Measurements from ENCODE around the gene EID2B.

The EID2B gene

DNA sequence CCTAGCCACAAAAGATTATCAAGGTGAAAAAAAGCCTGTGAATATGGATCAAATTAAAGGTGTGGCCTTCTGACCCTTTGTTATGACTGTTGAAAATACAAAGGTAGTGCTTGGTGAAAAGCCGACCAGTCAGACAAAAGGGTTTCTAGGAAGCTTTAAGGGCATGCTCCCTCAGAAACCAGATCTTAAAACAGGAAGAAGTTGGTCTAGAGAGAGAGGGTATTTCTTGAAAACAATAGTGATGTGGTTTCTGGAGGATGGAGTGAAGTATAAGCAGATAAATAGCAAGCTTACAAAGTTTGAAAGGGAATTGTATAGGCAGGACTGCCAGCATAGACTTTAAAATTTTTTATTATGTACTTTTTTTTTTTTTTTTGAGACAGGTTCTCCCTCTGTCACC, 12.3 kb upstream of the EID2B start:
- H3K36me3 Mint-ChIP-seq (ENCODE audit: insufficient read depth): peaks cover 9% of the 10 kb centered on the region

GRCh38 chr19:39544226-39544903, 11.7 kb upstream of the EID2B start:
- Mint-ChIP-seq H3K27ac (no peak overlapping the region), H3K27me3 (peaks cover 6 to 24% of the 10 kb centered on the region in 2 donors), H3K36me3 (ENCODE audit: insufficient read depth) (peaks cover 12% of the 10 kb centered on the region), H3K4me1 (ENCODE audit: low read depth in 2 of 2) (peaks cover 2 to 14% of the 10 kb centered on the region in 2 donors), H3K9me3 (no peaks in the 10 kb centered on the region), H3K4me3 (no peak overlapping the region)
- DNase-seq (no peak), ATAC-seq (replicated peaks) (no peak)

More for the DNA sequence above, 12.3 kb upstream of the EID2B start:
- ATAC-seq (replicated peaks): no peak
- DNase-seq: no peak
- no peak overlapping the region for H3K4me3 Mint-ChIP-seq
- H3K27ac Mint-ChIP-seq: no peak overlapping the region
- peaks cover 6 to 24% of the 10 kb centered on the region in 2 donors for H3K27me3 Mint-ChIP-seq
- peaks cover 2 to 12% of the 10 kb centered on the region in 2 donors for H3K4me1 Mint-ChIP-seq (ENCODE audit: low read depth in 2 of 2)
- H3K9me3 Mint-ChIP-seq: no peaks in the 10 kb centered on the region

GRCh38 chr19:39543477-39543857, 10.8 kb upstream of the EID2B start:
- H3K4me3 Mint-ChIP-seq: no peak overlapping the region
- peaks cover 6 to 24% of the 10 kb centered on the region in 2 donors for H3K27me3 Mint-ChIP-seq
- no peaks in the 10 kb centered on the region for H3K9me3 Mint-ChIP-seq
- DNase-seq (no peak), ATAC-seq (replicated peaks) (no peak)
- H3K27ac Mint-ChIP-seq: no peak overlapping the region
- peaks cover 7 to 23% of the 10 kb centered on the region in 2 donors for H3K4me1 Mint-ChIP-seq (ENCODE audit: low read depth in 2 of 2)
- peaks cover 12% of the 10 kb centered on the region for H3K36me3 Mint-ChIP-seq (ENCODE audit: insufficient read depth)

DNA sequence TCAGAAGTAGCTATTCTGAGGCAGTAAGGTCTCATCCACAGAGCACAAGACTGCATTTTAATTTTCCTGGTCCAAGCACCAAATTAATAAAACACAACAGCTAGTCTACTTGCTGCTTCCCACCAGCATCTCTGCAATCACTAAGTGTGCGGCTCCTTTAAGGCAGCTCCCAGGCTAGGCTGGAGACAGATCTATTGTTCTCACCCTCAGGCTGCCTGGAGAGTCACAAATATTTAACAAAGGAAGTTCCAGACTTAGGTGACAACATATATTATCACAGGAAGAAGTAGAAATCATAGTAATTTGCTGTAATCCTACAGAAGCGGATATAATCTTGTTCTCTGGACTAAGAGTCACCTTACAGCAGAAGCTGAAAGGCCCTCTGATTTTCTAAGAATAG, 9.6 kb upstream of the EID2B start:
- no peaks in the 10 kb centered on the region for H3K9me3 Mint-ChIP-seq
- H3K27ac Mint-ChIP-seq: no peak overlapping the region
- peaks cover 13 to 29% of the 10 kb centered on the region in 2 donors for H3K4me1 Mint-ChIP-seq (ENCODE audit: low read depth in 2 of 2)
- ATAC-seq (replicated peaks) (no peak), DNase-seq (no peak)
- H3K4me3 Mint-ChIP-seq: no peak overlapping the region
- peaks cover 15% of the 10 kb centered on the region for H3K36me3 Mint-ChIP-seq (ENCODE audit: insufficient read depth)
- peaks cover 4 to 19% of the 10 kb centered on the region in 2 donors for H3K27me3 Mint-ChIP-seq

GRCh38 chr19:39540333-39540673, 7.7 kb upstream of the EID2B start:
- DNase-seq (no peak), ATAC-seq (replicated peaks) (no peak)
- H3K36me3 Mint-ChIP-seq (ENCODE audit: insufficient read depth): peaks cover 17% of the 10 kb centered on the region
- peak overlapping the region; percentile 92 to 93 for H3K4me3 Mint-ChIP-seq
- H3K27me3 Mint-ChIP-seq: peaks cover 0 to 8% of the 10 kb centered on the region in 2 donors
- peaks cover 16 to 34% of the 10 kb centered on the region in 2 donors for H3K4me1 Mint-ChIP-seq (ENCODE audit: low read depth in 2 of 2)
- peak overlapping the region; percentile 96 to 97 for H3K27ac Mint-ChIP-seq
- no peaks in the 10 kb centered on the region for H3K9me3 Mint-ChIP-seq

GRCh38 chr19:39539518-39540332, 7.1 kb upstream of the EID2B start, which contains the start of gene EID2:
Gene EID2 (minus strand): TSS chr19:39540161. CDS start chr19:39540079, 82 bp downstream.
- Mint-ChIP-seq H3K4me1 (ENCODE audit: low read depth in 2 of 2) (peaks cover 16 to 34% of the 10 kb centered on the region in 2 donors), H3K9me3 (no peaks in the 10 kb centered on the region), H3K27me3 (peaks cover 0 to 6% of the 10 kb centered on the region in 2 donors), H3K27ac (peak within 1 kb of the TSS; percentile 96 to 97), H3K36me3 (ENCODE audit: insufficient read depth) (peaks cover 17% of the 10 kb centered on the region), H3K4me3 (peak within 1 kb of the TSS; percentile 92 to 93)
- ATAC-seq (replicated peaks) (peak; percentile 91), DNase-seq (peak; percentile 88 to 91 (median 89))

- peak overlapping the region in 1 of 2 donors; percentile 96 for H3K27ac Mint-ChIP-seq
- no peaks in the 10 kb centered on the region for H3K9me3 Mint-ChIP-seq
- peak overlapping the region; percentile 92 to 93 for H3K4me3 Mint-ChIP-seq
- peaks cover 17% of the 10 kb centered on the region for H3K36me3 Mint-ChIP-seq (ENCODE audit: insufficient read depth)
- no peak for ATAC-seq (replicated peaks)
- no peaks in the 10 kb centered on the region for H3K27me3 Mint-ChIP-seq
- H3K4me1 Mint-ChIP-seq (ENCODE audit: low read depth in 2 of 2): peaks cover 16 to 34% of the 10 kb centered on the region in 2 donors
- DNase-seq: no peak
These were observed 6.5 kb upstream of the EID2B start for GRCh38 chr19:39539165-39539517.

- Mint-ChIP-seq H3K4me1 (ENCODE audit: low read depth in 2 of 2) (peaks cover 15 to 29% of the 10 kb centered on the region in 2 donors), H3K27me3 (no peaks in the 10 kb centered on the region), H3K4me3 (no peak overlapping the region), H3K27ac (no peak overlapping the region), H3K9me3 (no peaks in the 10 kb centered on the region), H3K36me3 (ENCODE audit: insufficient read depth) (peaks cover 9% of the 10 kb centered on the region)
- DNase-seq (no peak), ATAC-seq (replicated peaks) (no peak)
These were observed 1.1 kb upstream of the EID2B start for GRCh38 chr19:39533791-39534190.

DNA sequence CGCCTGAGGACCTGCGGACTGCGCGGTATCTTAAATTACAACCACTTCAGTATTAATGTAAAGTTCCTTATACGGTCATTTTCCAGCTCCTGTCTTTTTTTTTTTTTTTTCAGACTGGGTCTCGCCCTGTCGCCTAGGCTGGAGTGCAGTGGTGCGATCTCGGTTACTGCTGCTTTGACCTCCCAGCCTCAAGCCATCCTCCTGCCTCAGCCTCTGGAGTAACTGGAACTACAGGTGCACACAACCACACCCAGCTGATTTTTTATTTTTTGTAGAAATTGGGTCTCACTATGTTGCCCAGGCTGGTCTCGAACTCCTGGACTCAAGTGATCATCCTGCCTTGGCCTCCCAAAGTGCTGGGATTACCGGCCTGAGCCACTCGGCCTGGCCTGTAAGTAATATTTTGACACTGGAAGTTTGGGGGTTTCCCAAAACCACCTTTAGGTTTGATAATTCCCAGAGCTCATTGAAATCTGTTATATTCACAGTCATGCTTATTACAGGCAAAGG, 406 bp upstream of the EID2B start:
- DNase-seq: no peak
- no peaks in the 10 kb centered on the region for H3K9me3 Mint-ChIP-seq
- ATAC-seq (replicated peaks): peak; percentile 20
- H3K36me3 Mint-ChIP-seq (ENCODE audit: insufficient read depth): peaks cover 16% of the 10 kb centered on the region
- peaks cover 14 to 27% of the 10 kb centered on the region in 2 donors for H3K4me1 Mint-ChIP-seq (ENCODE audit: low read depth in 2 of 2)
- H3K27me3 Mint-ChIP-seq: no peaks in the 10 kb centered on the region
- H3K4me3 Mint-ChIP-seq: peak overlapping the region; percentile 87 to 93
- peak overlapping the region; percentile 89 to 92 for H3K27ac Mint-ChIP-seq

- Mint-ChIP-seq H3K4me1 (ENCODE audit: low read depth in 2 of 2) (peaks cover 10 to 22% of the 10 kb centered on the region in 2 donors), H3K27ac (peak overlapping the region; percentile 89 to 92), H3K9me3 (no peaks in the 10 kb centered on the region), H3K4me3 (peak overlapping the region; percentile 87 to 93), H3K27me3 (no peaks in the 10 kb centered on the region), H3K36me3 (ENCODE audit: insufficient read depth) (peaks cover 11% of the 10 kb centered on the region)
- ATAC-seq (replicated peaks) (no peak), DNase-seq (no peak)
These were observed 819 bp downstream of the EID2B start for GRCh38 chr19:39531834-39532232.

- ATAC-seq (replicated peaks) (no peak), DNase-seq (no peak)
- Mint-ChIP-seq H3K36me3 (ENCODE audit: insufficient read depth) (peaks cover 7% of the 10 kb centered on the region), H3K4me1 (ENCODE audit: low read depth in 2 of 2) (peaks cover 3 to 5% of the 10 kb centered on the region in 2 donors), H3K27ac (no peak overlapping the region), H3K27me3 (no peaks in the 10 kb centered on the region), H3K4me3 (no peak overlapping the region), H3K9me3 (no peaks in the 10 kb centered on the region)
These were observed 7.4 kb downstream of the EID2B start for GRCh38 chr19:39525205-39525604.

GRCh38 chr19:39524495-39524894, 8.2 kb downstream of the EID2B start:
- H3K9me3 Mint-ChIP-seq: no peaks in the 10 kb centered on the region
- no peak for DNase-seq
- peaks cover 3 to 5% of the 10 kb centered on the region in 2 donors for H3K4me1 Mint-ChIP-seq (ENCODE audit: low read depth in 2 of 2)
- H3K27me3 Mint-ChIP-seq: no peaks in the 10 kb centered on the region
- H3K36me3 Mint-ChIP-seq (ENCODE audit: insufficient read depth): peaks cover 7% of the 10 kb centered on the region
- no peak for ATAC-seq (replicated peaks)
- H3K27ac Mint-ChIP-seq: no peak overlapping the region
- H3K4me3 Mint-ChIP-seq: no peak overlapping the region

DNA sequence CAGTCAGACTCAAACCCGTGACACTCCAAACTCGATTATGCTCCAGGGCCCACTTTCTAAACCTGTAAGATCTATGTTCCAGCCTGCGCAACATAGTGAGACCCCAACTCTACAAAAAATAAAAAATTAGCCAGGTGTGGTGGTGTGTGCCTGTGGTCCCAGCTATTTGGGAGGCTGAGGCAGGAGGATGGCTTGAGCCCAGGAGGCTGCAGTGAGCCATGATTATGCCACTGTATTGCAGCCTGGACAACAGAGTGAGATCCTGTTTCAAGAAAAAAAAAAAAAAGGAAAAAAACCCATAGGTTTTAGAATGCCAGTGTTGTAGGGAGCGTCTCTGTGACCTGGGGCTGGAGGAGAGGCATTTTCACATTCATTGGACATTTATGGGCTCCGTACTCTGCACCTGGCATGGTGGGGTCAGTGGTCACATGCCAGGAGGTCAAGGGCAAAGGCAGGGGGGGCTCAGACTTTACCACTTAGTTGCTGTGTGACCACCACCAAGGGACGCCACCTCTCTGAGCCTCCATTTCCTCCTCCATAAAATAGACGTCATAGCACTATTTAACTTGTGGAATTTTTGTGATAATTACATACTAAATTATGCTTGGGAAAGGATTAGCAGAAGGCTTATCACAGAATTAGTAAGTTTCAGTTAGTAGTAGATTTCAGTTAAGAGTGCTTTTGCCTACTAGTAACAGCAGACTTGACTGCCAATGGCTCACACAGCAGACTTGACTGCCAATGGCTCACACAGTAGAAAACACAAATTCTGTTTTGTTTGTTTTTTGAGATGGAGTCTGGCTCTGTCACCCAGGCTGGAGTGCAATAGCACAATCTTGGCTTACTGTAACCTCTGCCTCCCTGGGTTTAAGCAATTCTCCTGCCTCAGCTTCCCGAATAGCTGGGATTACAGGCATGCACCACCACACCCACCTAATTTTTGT, 11.8 kb downstream of the EID2B start:
- H3K4me1 Mint-ChIP-seq (ENCODE audit: low read depth in 2 of 2): peaks cover 4 to 5% of the 10 kb centered on the region in 2 donors
- DNase-seq (no peak), ATAC-seq (replicated peaks) (no peak)
- H3K4me3 Mint-ChIP-seq: no peak overlapping the region
- peaks cover 4% of the 10 kb centered on the region for H3K36me3 Mint-ChIP-seq (ENCODE audit: insufficient read depth)
- peaks cover 17 to 33% of the 10 kb centered on the region in 2 donors for H3K27me3 Mint-ChIP-seq
- no peaks in the 10 kb centered on the region for H3K9me3 Mint-ChIP-seq
- no peak overlapping the region for H3K27ac Mint-ChIP-seq

All from effector memory CD8-positive, alpha-beta T cell (primary cell).